OCI-LY1 (cell line): Measurements from ENCODE around the gene PDCD1.

ENCODE experiments used
- H2AFZ ChIP-seq: fragments of 200-600 bp; sonication (generic), shearing (Covaris generic); 2 replicates; pipeline ENCODE4 v1.6.0; 2014; ENCODE audit warnings: antibody characterized with exemption, mild to moderate bottlenecking, low read length
- H3F3A ChIP-seq: fragments of 200-600 bp; sonication (generic), shearing (Covaris generic); 2 replicates; pipeline ENCODE4 v1.6.0; 2014; ENCODE audit warnings: mild to moderate bottlenecking, antibody characterized with exemption, low read length, moderate library complexity; ENCODE audit not compliant: insufficient read depth
- H3K27ac ChIP-seq: fragments of 200-600 bp; sonication (generic); 2 replicates; pipeline ENCODE4 v1.5.1; 2014; ENCODE audit warnings: low read length, mixed run types, mild to moderate bottlenecking, low read depth; ENCODE audit not compliant: poor library complexity, severe bottlenecking
- H3K27me3 ChIP-seq: fragments of 200-600 bp; sonication (generic); 2 replicates; pipeline ENCODE4 v1.6.0; 2014; ENCODE audit warnings: antibody characterized with exemption, mild to moderate bottlenecking, low read length, moderate library complexity; ENCODE audit not compliant: insufficient read depth
- H3K36me3 ChIP-seq: fragments of 200-600 bp; sonication (generic); 2 replicates; pipeline ENCODE4 v1.6.1; 2014; ENCODE audit warnings: mild to moderate bottlenecking, antibody characterized with exemption, low read length, moderate library complexity, mixed read lengths; ENCODE audit not compliant: insufficient read depth
- H3K4me1 ChIP-seq: fragments of 200-600 bp; sonication (generic); 2 replicates; pipeline ENCODE4 v1.5.1; 2014; ENCODE audit warnings: mild to moderate bottlenecking, low read length, moderate library complexity; ENCODE audit not compliant: insufficient read depth, severe bottlenecking
- H3K4me2 ChIP-seq: fragments of 200-600 bp; sonication (generic), shearing (Covaris generic); 2 replicates; pipeline ENCODE4 v1.6.1; 2014; ENCODE audit warnings: low read length
- H3K4me3 ChIP-seq: fragments of 200-600 bp; sonication (generic); 2 replicates; pipeline ENCODE4 v1.5.1; 2014; ENCODE audit warnings: low read length, low read depth, mild to moderate bottlenecking, mixed read lengths; ENCODE audit not compliant: poor library complexity, severe bottlenecking
- H3K79me2 ChIP-seq: fragments of 200-600 bp; shearing (Covaris generic); 2 replicates; pipeline ENCODE4 v1.6.1; 2016; ENCODE audit warnings: mixed run types, low read length, mixed read lengths; ENCODE audit not compliant: insufficient read depth
- H3K9ac ChIP-seq: fragments of 200-600 bp; sonication (generic), shearing (Covaris generic); 2 replicates; pipeline ENCODE4 v1.6.1; 2014; ENCODE audit warnings: mild to moderate bottlenecking, low read length, mixed read lengths
- H3K9me2 ChIP-seq: fragments of 200-600 bp; sonication (generic), shearing (Covaris generic); 2 replicates; pipeline ENCODE4 v1.6.1; 2014; ENCODE audit warnings: low read depth, mild to moderate bottlenecking, low read length, mixed read lengths
- H3K9me3 ChIP-seq: fragments of 200-600 bp; shearing (Covaris generic); 2 replicates; pipeline ENCODE4 v1.6.1; 2014; ENCODE audit warnings: low read length, mixed read lengths
- H4K20me1 ChIP-seq: fragments of 200-600 bp; sonication (generic), shearing (Covaris generic); 2 replicates; pipeline ENCODE4 v1.6.0; 2016; ENCODE audit warnings: mild to moderate bottlenecking, low read length; ENCODE audit not compliant: insufficient read depth
- EZH2 ChIP-seq: fragments of 200-600 bp; sonication (generic), shearing (Covaris generic); IDR thresholded peaks from 2 replicates; pipeline ENCODE4 v1.8.0; 2017; ENCODE audit warnings: borderline replicate concordance, mixed run types, mild to moderate bottlenecking, antibody characterized with exemption, low read length, moderate library complexity, mixed read lengths
- TF ChIP-seq, protein P1 (sequence below): fragments of 200-600 bp; sonication (generic), shearing (Covaris generic); IDR thresholded peaks from 2 replicates; pipeline ENCODE4 v1.5.1; 2017; ENCODE audit warnings: mild to moderate bottlenecking, antibody characterized with exemption, low read length, moderate library complexity, mixed read lengths

Gene PDCD1

GRCh38 chr2:241814643-241815476 lies 43.8 kb downstream of the PDCD1 start:
- H3K79me2 ChIP-seq = no peaks in the 10 kb centered on the region
- H3K9me2 ChIP-seq = no peaks in the 10 kb centered on the region
- H2AFZ ChIP-seq = no peak overlapping the region
- no peaks in the 10 kb centered on the region for H4K20me1 ChIP-seq
- H3K27ac ChIP-seq = no peak overlapping the region
- no peak overlapping the region for H3K4me3 ChIP-seq
- H3K36me3 ChIP-seq = no peaks in the 10 kb centered on the region
- H3K27me3 ChIP-seq = no peaks in the 10 kb centered on the region
- H3K9me3 ChIP-seq = no peaks in the 10 kb centered on the region
- no peaks in the 10 kb centered on the region for H3K4me1 ChIP-seq
- H3K4me2 ChIP-seq = no peak overlapping the region
- no peaks in the 10 kb centered on the region for H3F3A ChIP-seq
- TF ChIP-seq, protein P1, sequence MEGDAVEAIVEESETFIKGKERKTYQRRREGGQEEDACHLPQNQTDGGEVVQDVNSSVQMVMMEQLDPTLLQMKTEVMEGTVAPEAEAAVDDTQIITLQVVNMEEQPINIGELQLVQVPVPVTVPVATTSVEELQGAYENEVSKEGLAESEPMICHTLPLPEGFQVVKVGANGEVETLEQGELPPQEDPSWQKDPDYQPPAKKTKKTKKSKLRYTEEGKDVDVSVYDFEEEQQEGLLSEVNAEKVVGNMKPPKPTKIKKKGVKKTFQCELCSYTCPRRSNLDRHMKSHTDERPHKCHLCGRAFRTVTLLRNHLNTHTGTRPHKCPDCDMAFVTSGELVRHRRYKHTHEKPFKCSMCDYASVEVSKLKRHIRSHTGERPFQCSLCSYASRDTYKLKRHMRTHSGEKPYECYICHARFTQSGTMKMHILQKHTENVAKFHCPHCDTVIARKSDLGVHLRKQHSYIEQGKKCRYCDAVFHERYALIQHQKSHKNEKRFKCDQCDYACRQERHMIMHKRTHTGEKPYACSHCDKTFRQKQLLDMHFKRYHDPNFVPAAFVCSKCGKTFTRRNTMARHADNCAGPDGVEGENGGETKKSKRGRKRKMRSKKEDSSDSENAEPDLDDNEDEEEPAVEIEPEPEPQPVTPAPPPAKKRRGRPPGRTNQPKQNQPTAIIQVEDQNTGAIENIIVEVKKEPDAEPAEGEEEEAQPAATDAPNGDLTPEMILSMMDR = no peak
- TF ChIP-seq EZH2 = no peak
- no peak overlapping the region for H3K9ac ChIP-seq

DNA sequence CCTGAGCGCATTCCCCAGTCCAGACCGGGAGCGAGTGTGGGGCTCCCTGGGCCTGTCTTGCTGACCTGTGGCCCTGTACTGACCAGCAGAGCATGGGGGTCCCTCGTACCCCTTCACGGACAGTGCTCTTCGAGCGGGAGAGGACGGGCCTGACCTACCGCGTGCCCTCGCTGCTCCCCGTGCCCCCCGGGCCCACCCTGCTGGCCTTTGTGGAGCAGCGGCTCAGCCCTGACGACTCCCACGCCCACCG lies 44.4 kb downstream of the PDCD1 start:
- Histone ChIP-seq H3K4me2 (no peak overlapping the region), H3K9ac (no peak overlapping the region), H3K4me3 (no peak overlapping the region), H3K4me1 (no peaks in the 10 kb centered on the region), H3F3A (no peaks in the 10 kb centered on the region), H2AFZ (no peak overlapping the region), H3K36me3 (no peaks in the 10 kb centered on the region), H3K9me3 (no peaks in the 10 kb centered on the region), H4K20me1 (no peaks in the 10 kb centered on the region), H3K79me2 (no peaks in the 10 kb centered on the region), H3K27ac (no peak overlapping the region), H3K9me2 (no peaks in the 10 kb centered on the region), H3K27me3 (no peaks in the 10 kb centered on the region)
- TF ChIP-seq EZH2 = no peak
- TF ChIP-seq, protein P1 = no peak

DNA sequence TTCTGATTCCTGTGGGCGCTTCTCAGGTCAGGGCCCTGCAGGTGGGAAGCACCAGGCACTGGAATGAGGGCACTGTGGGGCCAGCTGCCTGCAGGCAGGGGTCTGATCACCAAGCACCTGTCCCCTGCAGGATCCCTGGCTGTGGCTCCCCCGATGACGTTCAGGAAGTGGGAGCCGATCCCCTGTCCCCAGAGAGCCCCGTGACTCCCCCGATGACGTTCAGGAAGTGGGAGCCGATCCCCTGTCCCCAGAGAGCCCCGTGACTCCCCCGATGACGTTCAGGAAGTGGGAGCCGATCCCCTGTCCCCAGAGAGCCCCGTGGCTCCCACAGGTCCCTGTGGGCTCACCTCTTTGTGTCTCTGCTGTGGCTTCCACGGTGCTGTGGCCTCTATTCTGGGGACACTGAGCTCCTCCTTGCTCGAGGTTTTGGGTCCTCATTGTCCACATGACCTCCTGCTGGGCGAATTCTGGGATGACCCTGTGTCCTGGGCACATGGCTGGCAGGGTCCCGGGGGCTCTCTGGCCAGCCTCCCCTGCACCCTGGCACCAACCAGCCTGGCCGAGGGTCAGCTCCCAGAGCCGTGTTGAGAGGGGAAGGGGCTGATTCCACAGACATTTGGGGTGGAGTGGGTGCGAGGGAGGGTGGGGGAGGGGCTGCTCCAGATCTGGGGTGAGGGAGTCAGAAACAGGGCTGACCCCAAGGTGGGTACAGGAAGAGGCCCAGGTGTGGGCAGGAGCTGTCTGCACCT lies 44.9 kb downstream of the PDCD1 start:
- H3K27me3 ChIP-seq = no peaks in the 10 kb centered on the region

More for the DNA sequence above, 44.9 kb downstream of the PDCD1 start:
- Histone ChIP-seq H4K20me1 (no peaks in the 10 kb centered on the region), H3K4me2 (no peak overlapping the region), H3K36me3 (no peaks in the 10 kb centered on the region), H3K9me3 (no peaks in the 10 kb centered on the region), H3K27ac (no peak overlapping the region), H3K79me2 (no peaks in the 10 kb centered on the region), H3K4me1 (no peaks in the 10 kb centered on the region), H3K9ac (no peak overlapping the region), H3F3A (no peaks in the 10 kb centered on the region), H3K4me3 (no peak overlapping the region), H2AFZ (no peak overlapping the region), H3K9me2 (no peaks in the 10 kb centered on the region)
- TF ChIP-seq EZH2 = no peak
- TF ChIP-seq, protein P1 = no peak
